Measurements from ENCODE around the gene IFNLR1. TPM values are rescaled to one million over a fixed set of nuclear protein-coding genes. Genes with fewer than 3 reads are reported as not detected.

IFNLR1 gene
- total RNA-seq, 1 donor = under 0.01 TPM

GRCh38 chr1:24119859-24120756, 67.0 kb downstream of the IFNLR1 start:
- H3K4me3 ChIP-seq (ENCODE audit: low read depth, low read length) = no peak overlapping the region
- no peak for DNase-seq (ENCODE audit: low read depth)
- no peak for TF ChIP-seq CTCF (IDR thresholded peaks at IDR 0.05; ENCODE audit: insufficient read depth, low read depth, low read length)

GRCh38 chr1:24119489-24119858, 67.6 kb downstream of the IFNLR1 start:
- no peak overlapping the region for H3K4me3 ChIP-seq (ENCODE audit: low read depth, low read length)
- TF ChIP-seq CTCF (IDR thresholded peaks at IDR 0.05; ENCODE audit: insufficient read depth, low read depth, low read length) = no peak
- no peak for DNase-seq (ENCODE audit: low read depth)

- TF ChIP-seq CTCF (IDR thresholded peaks at IDR 0.05; ENCODE audit: insufficient read depth, low read depth, low read length) = no peak
Observed at GRCh38 chr1:24118410-24119242, 68.5 kb downstream of the IFNLR1 start.

DNA sequence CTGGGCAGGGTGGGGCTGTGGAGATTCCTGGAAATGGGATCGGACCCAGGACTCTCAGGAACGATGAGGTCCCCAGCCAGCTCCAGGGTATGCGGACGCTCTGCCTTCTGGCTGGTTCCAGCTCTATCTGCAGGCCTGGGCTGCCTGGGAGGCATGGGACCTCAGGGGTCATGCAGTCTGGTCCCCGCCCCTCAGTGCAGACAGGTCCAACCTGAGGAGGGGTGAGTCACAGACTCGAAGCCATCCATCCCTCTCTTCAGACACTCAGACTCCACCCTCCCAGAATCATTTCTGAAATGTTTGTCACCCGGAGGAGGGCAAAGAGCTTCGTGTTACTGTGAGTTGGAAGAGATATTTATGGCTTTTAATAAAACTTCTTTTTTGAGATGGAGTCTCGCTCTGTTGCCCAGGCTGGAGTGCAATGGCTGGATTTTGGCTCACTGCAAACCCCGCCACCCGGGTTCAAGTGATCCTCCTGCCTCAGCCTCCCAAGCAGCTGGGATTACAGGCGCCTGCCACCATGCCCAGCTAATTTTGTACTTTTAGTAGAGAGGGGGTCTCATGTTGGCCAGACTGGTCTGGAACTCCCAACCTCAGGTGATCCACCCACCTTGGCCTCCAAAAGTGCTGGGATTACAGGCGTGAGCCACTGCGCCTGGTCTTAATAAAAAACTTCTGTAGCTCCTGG, 69.2 kb downstream of the IFNLR1 start:
- no peak for TF ChIP-seq CTCF (IDR thresholded peaks at IDR 0.05; ENCODE audit: insufficient read depth, low read depth, low read length)
- DNase-seq (ENCODE audit: low read depth) = no peak
- no peak overlapping the region for H3K4me3 ChIP-seq (ENCODE audit: low read depth, low read length)

More at GRCh38 chr1:24118410-24119242, 68.5 kb downstream of the IFNLR1 start:
- no peak overlapping the region for H3K4me3 ChIP-seq (ENCODE audit: low read depth, low read length)
- DNase-seq (ENCODE audit: low read depth) = no peak

DNA sequence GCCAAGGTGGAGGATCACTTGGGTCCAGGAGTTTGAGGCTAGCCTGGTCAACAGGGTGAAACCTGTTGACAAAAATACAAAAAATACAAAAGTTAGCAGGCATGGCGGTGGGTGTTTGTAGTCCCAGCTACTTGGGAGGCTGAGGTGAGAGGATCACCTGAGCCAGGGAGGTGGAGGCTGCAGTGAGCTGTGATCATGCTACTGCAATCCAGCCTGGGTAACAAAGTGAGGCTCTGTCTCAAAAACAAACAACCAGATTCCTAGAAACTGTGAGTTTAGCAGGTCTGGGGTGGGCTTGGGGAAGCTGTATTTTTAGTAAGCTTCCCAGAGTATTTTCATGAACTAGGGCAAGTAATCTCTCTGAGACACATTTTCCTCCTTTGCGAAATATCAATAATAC, 70.0 kb downstream of the IFNLR1 start:
- DNase-seq (ENCODE audit: low read depth) = no peak
- H3K4me3 ChIP-seq (ENCODE audit: low read depth, low read length) = no peak overlapping the region
- TF ChIP-seq CTCF (IDR thresholded peaks at IDR 0.05; ENCODE audit: insufficient read depth, low read depth, low read length) = no peak

DNA sequence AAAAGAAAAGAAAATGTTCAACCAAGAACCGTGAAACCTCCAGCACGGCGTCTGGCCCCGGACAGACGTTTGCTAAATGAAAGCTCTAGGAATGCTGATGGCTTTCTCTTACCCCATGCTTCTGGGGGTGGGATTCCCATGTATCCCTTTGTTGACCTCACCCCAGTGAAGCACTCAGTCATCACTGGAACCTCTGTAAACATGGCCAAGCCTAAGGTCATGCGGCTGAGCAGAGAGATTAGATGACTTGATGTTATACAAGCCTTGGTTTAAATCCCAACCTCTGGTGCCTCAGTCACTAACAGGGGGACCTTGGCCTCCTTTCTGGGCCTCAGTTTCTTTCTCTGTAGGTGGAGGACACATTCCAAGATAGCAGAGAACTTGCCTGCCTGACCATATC, 72.3 kb downstream of the IFNLR1 start:
- no peak for DNase-seq (ENCODE audit: low read depth)
- H3K4me3 ChIP-seq (ENCODE audit: low read depth, low read length) = no peak overlapping the region
- TF ChIP-seq CTCF (IDR thresholded peaks at IDR 0.05; ENCODE audit: insufficient read depth, low read depth, low read length) = no peak
